T-cell (primary cell): ENCODE results near the gene TEAD2. TPM values are rescaled to one million over a fixed set of nuclear protein-coding genes. Genes with fewer than 3 reads are reported as not detected.

ENCODE experiments used
- total RNA-seq, 35 experiments: library from RNA in 6 of 35; stranded (reverse) in 6 of 35; fragments of 120-200 nt in 1 of 35; gene quantifications; one replicate each; pipeline versions ENCODE4 v1.2.1 to v1.2.4 and lab custom pipeline; 2013 to 2026

TEAD2 gene
- total RNA-seq, 5 donors from 2014 or later (not counting 1 experiment from before 2014, with no cell fraction given): 0.20 to 0.43 (median 0.28) TPM; not detected in 2

Other genes starting within 250 kb of the TEAD2 start
- gene LIN7B, start 248.0 kb downstream of the TEAD2 start, total RNA-seq: 10 to 100 TPM in 3 of 5 donors, 1 to 10 TPM in 2; 8.1 to 17.8 (median 12.9) TPM
- 1 to 10 TPM; 2.1 to 3.7 (median 2.5) TPM for gene C19orf73, start 243.3 kb downstream of the TEAD2 start, total RNA-seq
- 1 to 10 TPM; 3.8 to 4.7 (median 4.1) TPM for gene PPFIA3, start 242.9 kb downstream of the TEAD2 start, total RNA-seq
- not detected for gene HRC, start 207.0 kb downstream of the TEAD2 start, total RNA-seq
- gene TRPM4, start 204.6 kb downstream of the TEAD2 start, total RNA-seq: under 1 TPM in 3 of 5 donors, not detected in 2; 0.43 to 0.89 (median 0.50) TPM
- 1 to 10 TPM; 5.4 to 8.1 (median 6.4) TPM for gene SLC6A16, start 37.2 kb downstream of the TEAD2 start, total RNA-seq
- gene CD37, start 27.0 kb downstream of the TEAD2 start, total RNA-seq: 100 to 1,000 TPM; 365 to 435 (median 369) TPM
- gene DKKL1, start 1.5 kb upstream of the TEAD2 start, total RNA-seq: not detected
- under 1 TPM in 2 of 5 donors, not detected in 3; 0.25 to 0.26 TPM for gene KASH5, start 25.8 kb upstream of the TEAD2 start, total RNA-seq
- not detected for gene PTH2, start 61.0 kb upstream of the TEAD2 start, total RNA-seq
- under 1 TPM in 1 of 5 donors, not detected in 4; 0.16 TPM for gene GFY, start 63.0 kb upstream of the TEAD2 start, total RNA-seq
- under 1 TPM in 2 of 5 donors, not detected in 3; 0.09 to 0.20 TPM for gene SLC17A7, start 79.1 kb upstream of the TEAD2 start, total RNA-seq
- gene PIH1D1, start 89.4 kb upstream of the TEAD2 start, total RNA-seq: 100 to 1,000 TPM; 122 to 196 (median 163) TPM
- 10 to 100 TPM; 32.8 to 57.2 (median 46.3) TPM for gene ALDH16A1, start 90.8 kb upstream of the TEAD2 start, total RNA-seq
- 100 to 1,000 TPM; 238 to 356 (median 260) TPM for gene FLT3LG, start 111.8 kb upstream of the TEAD2 start, total RNA-seq
- 1,000 to 10,000 TPM; 5,307 to 6,396 (median 5,878) TPM for gene RPL13A, start 125.2 kb upstream of the TEAD2 start, total RNA-seq
- gene RPS11, start 134.0 kb upstream of the TEAD2 start, total RNA-seq: 1,000 to 10,000 TPM; 2,401 to 3,215 (median 2,914) TPM
- gene FCGRT, start 150.2 kb upstream of the TEAD2 start, total RNA-seq: 10 to 100 TPM; 20.3 to 41.5 (median 26.4) TPM
- 1 to 10 TPM; 1.2 to 5.7 (median 1.3) TPM for gene RCN3, start 165.6 kb upstream of the TEAD2 start, total RNA-seq
- gene NOSIP, start 218.1 kb upstream of the TEAD2 start, total RNA-seq: 100 to 1,000 TPM; 152 to 297 (median 176) TPM
- 1 to 10 TPM in 3 of 5 donors, under 1 TPM in 2; 0.37 to 1.7 (median 1.2) TPM for gene PRRG2, start 218.9 kb upstream of the TEAD2 start, total RNA-seq
- gene PRR12, start 228.8 kb upstream of the TEAD2 start, total RNA-seq: 10 to 100 TPM; 50.8 to 81.7 (median 78.8) TPM